ENCODE data around the gene TRAK1. TPM values are rescaled to one million over a fixed set of nuclear protein-coding genes. Genes with fewer than 3 reads are reported as not detected.

The TRAK1 gene
- total RNA-seq, 1 donor from 2014 or later, result 273 TPM

DNA sequence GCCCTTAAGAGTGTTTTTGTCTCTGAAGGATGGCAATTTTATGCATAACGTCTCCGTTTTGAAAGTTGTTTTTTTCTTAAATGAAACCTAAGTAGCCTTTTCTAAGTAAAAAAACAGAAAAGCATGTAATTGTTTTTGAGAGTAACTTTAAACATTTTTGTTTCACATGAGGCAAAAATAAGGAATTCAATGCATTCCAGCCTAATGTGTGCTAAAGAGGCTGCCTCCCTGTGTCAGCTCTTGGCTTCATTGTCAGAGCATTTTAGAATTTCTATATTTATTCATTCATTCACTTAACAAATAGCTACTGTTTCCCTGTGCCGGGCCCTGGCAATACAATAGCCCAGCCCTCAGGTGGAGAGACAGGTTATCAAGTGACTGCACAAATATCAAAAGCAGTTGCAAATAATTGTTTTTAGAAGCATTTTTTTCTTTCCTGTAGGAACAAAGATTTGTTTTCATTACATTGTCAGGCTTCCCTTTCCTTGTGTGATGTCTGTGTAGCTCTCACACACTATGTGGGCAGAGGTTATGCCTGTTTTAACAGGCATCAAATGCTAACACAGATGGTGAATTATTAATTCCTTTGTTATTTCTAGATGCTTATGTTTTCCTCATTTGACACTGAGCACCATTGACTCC, 93.0 kb downstream of the TRAK1 start:
- no peak for ATAC-seq (ENCODE audit: poor library complexity)
- intact Hi-C loops (cut with DNase I), result no loop called here
- no peak for DNase-seq

DNA sequence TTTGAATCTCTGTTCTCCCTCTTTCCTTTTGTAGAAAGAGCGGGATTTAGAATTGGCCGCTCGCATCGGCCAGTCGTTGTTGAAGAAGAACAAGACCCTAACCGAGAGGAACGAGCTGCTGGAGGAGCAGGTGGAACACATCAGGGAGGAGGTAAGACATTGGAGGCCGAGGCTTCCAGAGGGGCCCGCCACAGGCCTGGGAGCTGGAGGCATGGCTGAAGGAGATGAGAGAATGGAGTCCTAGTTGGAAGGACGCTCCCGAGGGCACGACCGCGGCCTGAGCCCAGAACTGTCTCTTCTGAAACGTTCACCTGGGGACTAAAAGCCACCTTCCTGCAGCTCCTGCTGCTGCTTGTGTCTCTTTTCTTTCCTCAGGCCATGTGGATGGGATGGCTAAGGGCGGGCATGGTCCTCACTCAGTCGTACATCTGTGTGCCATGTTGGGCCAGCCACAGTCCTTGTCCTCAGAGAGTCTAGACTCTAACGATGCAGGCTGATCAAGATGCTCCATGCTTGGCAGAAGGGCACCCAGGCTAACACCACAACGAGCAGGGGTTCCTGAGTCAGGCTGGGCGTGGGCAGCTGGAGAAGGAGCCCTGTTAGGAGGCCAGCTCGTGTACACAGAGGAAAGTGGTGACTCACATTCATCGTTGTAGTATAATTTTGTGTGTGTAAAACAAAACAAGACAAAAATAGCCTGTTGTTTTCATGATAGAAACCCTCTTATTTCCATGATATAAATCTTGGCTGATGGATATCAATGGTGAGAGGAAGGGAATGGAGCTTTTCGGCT, 93.7 kb downstream of the TRAK1 start:
- intact Hi-C loops (cut with DNase I), result no loop called here
- ATAC-seq (ENCODE audit: poor library complexity) (no peak), DNase-seq (no peak)

DNA sequence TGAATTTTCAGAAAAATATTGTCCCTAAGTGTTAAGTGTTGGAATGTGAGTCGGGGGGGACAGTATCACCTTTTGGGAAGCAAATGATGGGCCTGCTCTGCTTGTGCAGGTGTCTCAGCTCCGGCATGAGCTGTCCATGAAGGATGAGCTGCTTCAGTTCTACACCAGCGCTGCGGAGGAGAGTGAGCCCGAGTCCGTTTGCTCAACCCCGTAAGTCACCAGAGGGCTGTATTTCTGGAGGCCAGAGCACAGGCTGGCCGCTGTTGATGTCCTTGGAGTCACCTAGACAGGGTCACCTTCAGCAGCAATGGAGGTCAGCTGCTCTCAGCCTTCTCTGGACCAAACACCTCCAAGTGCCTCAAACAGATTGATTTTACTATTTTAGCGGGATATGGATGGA, 96.8 kb downstream of the TRAK1 start:
- intact Hi-C loops (cut with DNase I), result no loop called here
- DNase-seq (no peak), ATAC-seq (ENCODE audit: poor library complexity) (no peak)

DNA sequence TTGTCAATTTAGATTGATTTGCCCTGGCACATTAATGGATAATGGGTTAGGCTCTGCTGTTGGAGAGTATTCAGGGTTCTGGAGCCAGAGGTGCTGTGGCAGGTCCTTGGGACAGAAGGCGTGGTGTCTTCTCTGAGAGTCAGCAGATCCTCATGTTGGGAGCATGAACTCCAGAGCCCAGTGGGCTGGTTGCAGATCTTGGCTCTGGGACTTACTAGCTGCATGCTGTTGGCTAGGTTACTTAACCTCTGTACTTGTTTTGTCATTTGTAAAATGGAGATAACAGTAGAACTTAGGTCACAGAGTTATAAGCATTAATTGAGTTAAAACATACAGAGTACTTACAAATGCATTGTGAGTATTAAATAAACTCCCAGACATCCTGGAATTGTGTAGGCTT, 97.2 kb downstream of the TRAK1 start:
- DNase-seq (no peak), ATAC-seq (ENCODE audit: poor library complexity) (peak; percentile 63)
- intact Hi-C loops (cut with DNase I), result no loop called here

DNA sequence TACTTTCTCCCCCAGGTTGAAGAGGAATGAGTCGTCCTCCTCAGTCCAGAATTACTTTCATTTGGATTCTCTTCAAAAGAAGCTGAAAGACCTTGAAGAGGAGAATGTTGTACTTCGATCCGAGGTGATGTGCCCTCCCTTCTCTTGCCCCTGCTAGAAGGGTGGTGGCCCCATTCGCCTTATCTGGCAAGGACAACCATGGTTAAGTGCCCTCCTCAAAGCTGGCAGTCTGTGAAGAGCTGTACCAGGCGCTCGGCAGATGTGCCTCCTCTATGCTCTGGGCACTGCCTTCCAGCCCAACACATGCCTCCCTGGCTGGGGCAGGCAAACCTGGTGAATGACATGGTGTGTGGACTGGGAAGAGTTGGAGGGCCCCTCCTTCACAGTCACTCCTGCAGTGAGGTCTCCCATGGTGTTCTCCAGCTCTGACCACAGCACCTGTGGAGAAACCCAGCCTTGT, 97.9 kb downstream of the TRAK1 start:
- ATAC-seq (ENCODE audit: poor library complexity) (peak; percentile 71), DNase-seq (no peak)
- intact Hi-C loops (cut with DNase I), result no loop called here

DNA sequence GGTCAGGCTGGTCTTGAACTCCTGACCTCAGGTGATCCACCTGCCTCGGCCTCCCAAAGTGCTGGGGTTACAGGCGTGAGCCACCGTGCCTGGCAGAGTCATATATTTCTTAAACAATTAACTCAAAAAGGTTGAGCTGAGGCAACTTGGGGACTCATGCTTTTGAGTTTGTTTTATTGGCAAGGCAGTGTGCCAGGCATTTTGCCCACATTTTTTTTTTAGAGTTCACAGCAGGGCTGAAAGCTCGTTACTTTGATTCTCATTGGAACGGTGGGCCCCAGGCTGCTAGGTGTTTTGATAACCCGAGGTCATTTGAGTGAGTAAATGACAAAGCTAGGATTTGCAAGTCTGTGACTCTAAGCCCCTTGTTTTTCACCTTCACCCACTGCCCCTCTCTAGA, 98.6 kb downstream of the TRAK1 start:
- intact Hi-C loops (cut with DNase I), result loop anchor here (2.0 kb wide), 1 partner anchor 75 kb away; no protein-coding TSS in a partner anchor
- DNase-seq, result no peak
- ATAC-seq (ENCODE audit: poor library complexity), result no peak

DNA sequence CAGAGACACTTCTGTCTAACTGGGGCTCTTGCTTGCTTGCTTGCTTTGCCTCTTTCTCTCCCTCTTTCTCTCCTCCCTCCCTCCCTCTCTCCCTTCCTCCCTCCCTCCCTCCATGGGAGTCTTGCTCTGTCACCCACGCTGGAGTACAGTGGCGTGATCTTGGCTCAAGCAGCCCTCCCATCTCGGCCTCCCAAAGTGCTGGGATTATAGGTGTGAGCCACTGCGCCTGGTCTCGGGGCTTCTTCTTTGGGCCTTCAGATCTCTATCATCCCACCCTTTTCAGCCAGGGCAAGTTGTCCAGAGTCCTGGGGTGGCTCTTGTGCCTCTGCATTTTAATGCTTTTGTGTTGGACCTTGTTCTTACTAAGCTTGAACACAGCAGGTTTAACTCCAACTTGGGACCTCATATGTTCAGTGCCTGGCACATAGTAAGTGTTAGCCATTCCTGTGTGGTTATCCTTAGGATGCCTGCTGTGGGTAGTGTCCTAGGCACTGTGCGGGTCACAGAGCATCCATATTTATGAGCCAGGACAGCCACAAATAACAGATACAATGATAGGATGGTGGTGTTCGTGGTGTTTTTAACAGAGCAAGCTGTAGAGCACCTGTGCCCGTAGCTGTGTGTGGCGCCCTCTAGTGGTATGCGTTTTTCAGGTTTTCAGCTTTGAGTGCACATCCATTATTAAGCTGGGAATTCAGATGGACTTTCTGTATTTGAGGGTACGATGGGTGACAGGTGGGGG, 99.7 kb downstream of the TRAK1 start:
- DNase-seq, result no peak
- ATAC-seq (ENCODE audit: poor library complexity), result peak; percentile 63
- intact Hi-C loops (cut with DNase I), result loop anchor here (2.0 kb wide), 1 partner anchor 76 kb away; no protein-coding TSS in a partner anchor

DNA sequence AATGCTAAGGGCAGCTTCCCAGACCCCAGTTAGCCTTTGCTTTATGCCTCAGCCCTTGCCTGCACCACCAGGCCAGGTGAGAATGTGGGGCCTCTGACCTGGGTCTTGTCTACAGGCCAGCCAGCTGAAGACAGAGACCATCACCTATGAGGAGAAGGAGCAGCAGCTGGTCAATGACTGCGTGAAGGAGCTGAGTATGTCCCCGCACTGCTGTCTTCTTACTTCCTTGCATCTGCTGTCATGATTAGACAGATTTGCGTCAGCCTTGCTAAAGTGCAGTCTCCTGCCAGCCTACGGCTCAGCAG, 100.2 kb downstream of the TRAK1 start:
- intact Hi-C loops (cut with DNase I), result loop anchor here (2.0 kb wide), 1 partner anchor 77 kb away; no protein-coding TSS in a partner anchor
- DNase-seq, result no peak
- peak; percentile 1 for ATAC-seq (ENCODE audit: poor library complexity)

DNA sequence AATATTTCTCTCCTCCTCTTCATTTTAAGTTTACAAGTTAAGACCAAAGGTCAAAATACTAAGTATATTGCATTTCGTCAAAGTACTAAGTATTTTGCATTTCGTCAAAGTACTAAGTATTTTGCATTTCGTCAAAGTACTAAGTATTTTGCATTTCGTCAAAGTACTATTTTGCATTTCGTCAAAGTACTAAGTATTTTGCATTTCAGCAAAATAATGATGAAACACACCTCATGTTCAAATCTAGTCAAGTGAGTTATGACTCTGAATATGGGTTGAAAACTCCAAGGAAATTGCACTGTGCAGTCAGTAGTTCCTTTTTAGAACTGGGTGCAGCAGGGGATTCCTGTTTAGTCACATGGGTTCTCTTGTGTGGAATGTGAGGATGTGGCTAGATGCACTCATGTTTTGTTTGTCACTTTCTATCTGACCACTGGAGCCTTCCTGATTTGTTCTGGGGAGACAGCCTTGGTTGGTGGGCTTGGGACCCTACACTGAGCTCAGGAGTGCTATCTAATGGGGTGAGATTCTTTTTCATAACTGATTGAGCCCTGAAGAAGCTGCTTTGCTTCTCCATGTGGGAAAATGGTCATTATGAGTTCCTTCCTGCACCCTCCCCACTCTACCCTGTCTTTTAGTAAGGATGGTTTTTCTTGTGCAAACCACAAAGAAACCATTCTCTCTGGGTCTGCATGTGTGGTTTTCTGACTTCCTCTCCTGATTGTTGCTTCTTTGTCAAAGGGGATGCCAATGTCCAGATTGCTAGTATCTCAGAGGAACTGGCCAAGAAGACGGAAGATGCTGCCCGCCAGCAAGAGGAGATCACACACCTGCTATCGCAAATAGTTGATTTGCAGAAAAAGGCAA, 101.4 kb downstream of the TRAK1 start:
- DNase-seq, result no peak
- ATAC-seq (ENCODE audit: poor library complexity), result no peak
- intact Hi-C loops (cut with DNase I), result no loop called here

DNA sequence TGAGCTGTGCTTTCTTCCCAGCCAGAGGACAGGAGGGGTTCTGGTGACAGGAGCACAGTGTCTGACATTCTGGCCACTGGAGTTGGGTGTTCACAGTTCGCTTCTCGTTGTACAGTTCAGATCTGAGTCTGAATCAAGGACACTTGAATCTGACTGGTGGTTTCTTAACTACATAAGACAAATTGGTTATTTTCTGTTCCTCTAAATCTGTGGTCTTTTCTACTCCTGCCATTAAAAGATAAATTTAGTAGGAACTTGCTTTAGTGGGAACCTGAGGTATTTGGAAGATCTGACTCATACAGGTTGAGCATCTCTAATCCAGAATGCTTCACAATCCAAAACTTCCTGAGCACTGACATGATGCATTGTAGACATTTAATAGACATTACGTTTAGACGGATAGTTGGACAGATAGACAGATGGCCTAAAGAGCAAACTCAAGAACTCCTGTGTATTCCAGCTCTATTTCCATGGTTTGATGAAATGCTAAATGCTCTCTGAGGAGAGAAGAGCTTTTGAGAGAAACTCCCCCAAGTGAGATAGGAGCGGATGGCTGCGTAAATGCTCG, 103.9 kb downstream of the TRAK1 start:
- DNase-seq, result no peak
- intact Hi-C loops (cut with DNase I), result no loop called here

DNA sequence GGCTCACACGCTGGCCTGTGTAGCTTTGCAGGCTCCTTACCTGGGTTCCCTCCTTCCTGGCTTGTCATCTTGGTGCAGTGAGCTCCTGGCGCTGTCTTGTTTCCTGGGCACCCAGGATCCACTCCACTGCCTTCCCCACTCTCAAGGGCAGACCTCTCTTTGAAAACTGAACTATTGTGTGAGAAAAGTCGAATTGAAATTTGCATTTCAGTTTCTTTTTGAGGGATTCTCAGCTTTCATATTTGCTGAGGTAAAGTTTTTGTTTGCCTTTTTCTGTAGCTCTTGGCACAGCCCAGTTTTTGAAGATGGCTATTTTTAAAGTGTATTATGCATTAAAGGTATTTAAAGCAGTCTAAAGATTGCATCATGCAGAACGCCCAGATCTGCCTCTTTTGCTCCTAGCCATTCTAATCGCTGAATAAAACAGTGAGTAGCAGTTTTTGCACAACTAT, 104.7 kb downstream of the TRAK1 start:
- no peak for ATAC-seq (ENCODE audit: poor library complexity)

More for the DNA sequence above, 103.9 kb downstream of the TRAK1 start:
- no peak for ATAC-seq (ENCODE audit: poor library complexity)

DNA sequence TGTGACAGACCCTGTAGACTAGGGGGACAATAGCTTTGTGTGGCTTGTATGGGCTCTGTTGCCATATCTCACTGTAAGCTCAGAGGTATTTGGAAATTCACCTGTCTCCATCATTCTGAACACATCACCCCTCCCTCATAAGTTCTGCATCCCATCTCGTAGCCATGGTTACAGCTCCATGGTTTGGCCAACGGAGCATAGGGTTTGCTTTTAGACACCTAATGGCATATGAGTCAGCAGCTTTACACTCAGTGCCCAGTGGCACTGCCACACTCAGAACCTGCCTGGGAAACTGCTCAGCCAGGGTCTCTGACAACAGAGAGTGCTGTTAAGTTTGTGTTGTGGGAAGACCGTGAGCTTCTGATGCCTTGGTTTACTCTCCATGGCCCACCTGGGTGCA, 107.6 kb downstream of the TRAK1 start:
- ATAC-seq (ENCODE audit: poor library complexity), result no peak
- no peak for DNase-seq
- intact Hi-C loops (cut with DNase I), result no loop called here

More for the DNA sequence above, 104.7 kb downstream of the TRAK1 start:
- intact Hi-C loops (cut with DNase I), result no loop called here
- DNase-seq, result no peak

DNA sequence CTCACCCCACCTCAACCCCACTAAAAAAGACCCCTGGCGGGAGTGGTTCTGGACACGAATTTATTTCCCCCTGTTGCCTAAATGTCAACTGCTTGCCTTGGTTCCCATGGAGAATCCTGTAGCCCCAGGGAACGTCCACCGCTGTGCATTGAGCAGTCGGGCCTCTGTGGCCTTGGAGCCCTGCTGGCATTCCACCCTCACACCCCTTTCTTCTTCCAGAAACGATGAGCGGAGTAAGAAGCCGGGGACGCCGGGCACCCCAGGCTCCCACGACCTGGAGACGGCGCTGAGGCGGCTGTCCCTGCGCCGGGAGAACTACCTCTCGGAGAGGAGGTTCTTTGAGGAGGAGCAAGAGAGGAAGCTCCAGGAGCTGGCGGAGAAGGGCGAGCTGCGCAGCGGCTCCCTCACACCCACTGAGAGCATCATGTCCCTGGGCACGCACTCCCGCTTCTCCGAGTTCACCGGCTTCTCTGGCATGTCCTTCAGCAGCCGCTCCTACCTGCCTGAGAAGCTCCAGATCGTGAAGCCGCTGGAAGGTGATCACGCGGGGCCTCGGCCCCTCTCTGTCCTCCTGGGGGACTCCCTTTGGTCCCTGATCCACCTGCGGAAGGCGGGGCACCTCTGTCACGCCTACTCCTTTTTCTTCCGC, 111.2 kb downstream of the TRAK1 start:
- DNase-seq, result no peak
- intact Hi-C loops (cut with DNase I), result no loop called here
- no peak for ATAC-seq (ENCODE audit: poor library complexity)

DNA sequence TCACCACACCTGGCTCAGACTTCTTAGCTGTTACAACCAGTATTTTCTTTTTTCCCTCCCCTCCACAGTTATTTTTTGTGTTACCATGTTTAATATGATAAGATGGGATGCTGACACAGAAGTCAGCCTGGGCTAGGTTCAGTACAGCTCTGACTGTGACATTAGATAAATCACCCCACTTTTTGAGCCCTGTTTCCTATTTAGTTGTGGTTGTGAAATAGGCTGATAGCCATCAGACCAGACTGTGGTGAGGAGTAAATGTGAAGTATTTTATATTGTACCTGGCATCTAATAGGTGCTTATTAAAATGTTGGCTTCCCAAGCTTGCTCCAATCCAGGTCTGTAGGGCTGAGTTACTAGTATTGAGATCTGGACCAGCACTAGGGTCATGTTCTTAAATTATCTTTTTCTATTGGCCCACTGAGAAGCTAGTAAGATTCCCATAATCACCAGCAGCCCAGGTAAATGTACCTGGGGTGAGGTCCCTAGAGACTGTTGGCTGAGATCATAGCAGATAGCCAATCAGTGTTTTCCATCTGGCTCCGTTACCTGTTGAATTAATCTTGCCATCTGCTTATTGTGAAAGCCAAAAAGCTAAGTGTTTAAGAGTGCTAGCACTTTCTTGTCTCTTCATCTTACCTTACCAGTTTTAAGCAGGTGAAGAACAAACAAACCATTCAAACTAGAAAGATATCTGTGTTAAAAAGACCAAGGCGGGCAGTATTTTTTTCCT, 113.9 kb downstream of the TRAK1 start:
- intact Hi-C loops (cut with DNase I), result no loop called here
- ATAC-seq (ENCODE audit: poor library complexity), result no peak
- DNase-seq, result no peak

DNA sequence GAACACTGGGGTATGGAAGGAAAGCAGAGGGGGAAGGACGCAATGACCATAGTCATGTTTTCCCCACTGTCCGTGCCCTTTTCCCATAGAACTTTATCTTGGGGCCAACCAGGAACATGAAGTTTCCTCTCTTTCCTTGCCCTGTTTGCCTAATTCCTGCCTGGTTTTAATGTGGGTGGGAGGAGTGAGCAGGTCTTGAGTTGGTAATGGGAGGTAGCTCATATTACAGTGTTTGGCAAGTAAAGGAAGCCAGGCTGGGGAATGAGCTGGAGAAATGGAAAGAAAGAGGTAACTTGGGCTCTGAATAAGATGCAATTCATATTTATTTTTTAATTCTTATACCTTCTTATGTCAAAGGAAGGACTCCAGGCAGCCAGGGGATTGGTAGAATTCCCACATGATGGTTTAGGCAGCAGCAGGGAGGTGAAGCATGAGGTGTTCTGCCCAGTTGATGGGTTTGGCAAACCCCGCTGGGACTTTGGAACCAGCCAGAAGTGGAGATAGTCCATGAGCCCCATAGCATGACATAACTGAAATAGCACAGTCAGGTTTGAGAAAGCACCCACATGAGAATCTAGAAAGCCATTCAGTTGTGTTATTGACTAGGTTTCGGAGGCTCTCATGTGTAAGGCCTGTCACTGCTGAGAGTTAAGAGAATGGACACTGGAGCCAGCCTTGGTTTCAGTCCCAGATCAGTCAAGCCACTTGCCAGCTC, 114.8 kb downstream of the TRAK1 start:
- no peak for DNase-seq
- ATAC-seq (ENCODE audit: poor library complexity), result peak; percentile 45
- intact Hi-C loops (cut with DNase I), result no loop called here

DNA sequence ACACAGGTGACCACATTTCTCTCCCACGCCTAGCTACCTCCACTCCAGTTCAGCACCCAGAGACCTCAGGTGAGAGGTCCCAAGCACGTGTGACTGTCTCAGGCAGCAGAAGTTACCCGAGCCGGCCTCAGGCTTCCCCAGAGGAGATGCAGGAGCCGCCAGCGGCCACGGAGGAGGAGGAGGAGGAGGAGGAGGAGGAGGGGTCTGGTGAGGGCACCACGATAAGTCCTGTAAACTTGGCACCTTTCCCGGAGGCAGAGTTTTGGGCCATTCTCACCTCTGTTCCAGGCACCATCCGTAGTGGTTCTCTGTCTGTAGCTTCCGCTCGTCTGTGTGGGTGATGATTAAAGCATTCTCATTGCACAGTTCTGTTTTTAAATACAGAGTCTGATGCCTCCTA, 118.8 kb downstream of the TRAK1 start:
- DNase-seq (no peak), ATAC-seq (ENCODE audit: poor library complexity) (peak; percentile 46)
- intact Hi-C loops (cut with DNase I), result no loop called here

DNA sequence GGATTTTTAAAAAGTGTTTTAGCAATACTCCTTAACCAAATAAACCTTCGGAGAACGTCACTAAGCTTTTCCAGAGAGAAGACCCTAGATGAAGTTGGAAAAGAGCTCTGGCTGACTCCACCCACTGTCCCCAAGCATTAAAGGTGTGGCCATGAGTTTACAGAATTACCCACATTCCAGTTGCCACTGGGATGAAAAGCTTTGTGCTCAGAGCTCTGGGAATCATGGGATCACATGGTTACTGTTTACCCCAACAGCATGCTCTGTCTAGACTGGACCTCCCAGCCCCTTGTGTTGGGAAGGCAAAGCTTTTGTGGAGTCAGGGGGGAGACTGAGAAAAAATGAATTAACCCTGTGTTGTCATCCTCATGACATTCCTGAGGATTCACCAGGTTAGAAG, 119.6 kb downstream of the TRAK1 start:
- DNase-seq, result no peak
- no peak for ATAC-seq (ENCODE audit: poor library complexity)

More for the DNA sequence above, 119.6 kb downstream of the TRAK1 start:
- intact Hi-C loops (cut with DNase I), result no loop called here

Data from Right ventricle myocardium superior (tissue), 1 donor.